ENCODE data around the gene FLNB. TPM values are rescaled to one million over a fixed set of nuclear protein-coding genes. Genes with fewer than 3 reads are reported as not detected.

Gene FLNB
- total and polyA plus RNA-seq, 12 donors = 84.6 to 278 (median 131) TPM

GRCh38 chr3:57960174-57960505, 48.1 kb upstream of the FLNB start:
- Histone ChIP-seq H3K36me3 (replicated peaks in 1 of 2) (no peaks in the 10 kb centered on the region), H3K27me3 (no peaks in the 10 kb centered on the region), H3K9me3 (replicated peaks in 1 of 3) (no peaks in the 10 kb centered on the region), H3K4me1 (replicated peaks in 1 of 2) (no peaks in the 10 kb centered on the region), H3K4me3 (no peak overlapping the region), H3K27ac (peak overlapping the region in 2 of 5 donors; percentile 15 to 68)
- no peak for TF ChIP-seq POLR2A (IDR thresholded peaks at IDR 0.05)
- TF ChIP-seq CTCF (IDR thresholded peaks at IDR 0.05) = no peak
- intact Hi-C loops (cut with DNase I) = no loop called here
- no peak for DNase-seq
- 77 to 88% (median 86%) methylated on average over 3 to 4 of the region's 4 CpGs for WGBS, 4 donors

- Histone ChIP-seq H3K9me3 (replicated peaks in 1 of 3) (no peaks in the 10 kb centered on the region), H3K27me3 (no peaks in the 10 kb centered on the region), H3K4me3 (no peak overlapping the region), H3K4me1 (replicated peaks in 1 of 2) (no peaks in the 10 kb centered on the region), H3K36me3 (replicated peaks in 1 of 2) (no peaks in the 10 kb centered on the region), H3K27ac (no peak overlapping the region)
- WGBS, 4 donors = 80 to 88% (median 86%) methylated on average over 21 of the region's 21 CpGs
- DNase-seq = no peak
- intact Hi-C loops (cut with DNase I) = no loop called here
- no peak for TF ChIP-seq CTCF (IDR thresholded peaks at IDR 0.05)
- TF ChIP-seq POLR2A (IDR thresholded peaks at IDR 0.05) = no peak
Observed at GRCh38 chr3:57961177-57961827, 46.9 kb upstream of the FLNB start.

GRCh38 chr3:57961828-57962447, 46.3 kb upstream of the FLNB start:
- Histone ChIP-seq H3K27ac (no peak overlapping the region), H3K36me3 (replicated peaks in 1 of 2) (no peaks in the 10 kb centered on the region)
- intact Hi-C loops (cut with DNase I) = no loop called here

GRCh38 chr3:57962448-57962834, 45.8 kb upstream of the FLNB start:
- intact Hi-C loops (cut with DNase I) = no loop called here
- WGBS, 4 donors = 81 to 88% (median 84%) methylated on average over 6 of the region's 6 CpGs
- no peaks in the 10 kb centered on the region for H3K36me3 ChIP-seq (replicated peaks in 1 of 2)
- H3K4me1 ChIP-seq (replicated peaks in 1 of 2) = no peaks in the 10 kb centered on the region
- TF ChIP-seq CTCF (IDR thresholded peaks at IDR 0.05) = no peak
- no peak for TF ChIP-seq POLR2A (IDR thresholded peaks at IDR 0.05)
- H3K27me3 ChIP-seq = no peaks in the 10 kb centered on the region
- no peak for DNase-seq
- no peaks in the 10 kb centered on the region for H3K9me3 ChIP-seq (replicated peaks in 1 of 3)
- H3K4me3 ChIP-seq = no peak overlapping the region
- H3K27ac ChIP-seq = no peak overlapping the region

More at GRCh38 chr3:57961828-57962447, 46.3 kb upstream of the FLNB start:
- TF ChIP-seq CTCF (IDR thresholded peaks at IDR 0.05) (peak in 5 of 6 experiments; percentile 13 to 40 (median 31)), POLR2A (IDR thresholded peaks at IDR 0.05) (no peak)
- 79 to 86% (median 82%) methylated on average over 5 of the region's 5 CpGs for WGBS, 4 donors
- Histone ChIP-seq H3K9me3 (replicated peaks in 1 of 3) (no peaks in the 10 kb centered on the region), H3K4me1 (replicated peaks in 1 of 2) (no peaks in the 10 kb centered on the region), H3K27me3 (no peaks in the 10 kb centered on the region), H3K4me3 (no peak overlapping the region)
- no peak for DNase-seq

Measured in adrenal gland (tissue), 12 donors.